A549 (cell line): ENCODE measurements around the gene SPRR2D. TPM values are rescaled to one million over a fixed set of nuclear protein-coding genes. Genes with fewer than 3 reads are reported as not detected.
"Not testable (repeated sequence)": the region's sequence is repeated elsewhere in the genome, so short reads cannot be mapped to it uniquely, and the experiment has no call there.

Source experiments
- ATAC-seq, 2 experiments: fragments of 200-7000 bp in 1 of 2; fragments of >200 bp in 1 of 2; cut with Nextera tagmentation in 1 of 2; cut with Tn5 transposase in 1 of 2; 3 replicates each; pipeline versions ENCODE4 v1.8.0 to v1.9.1; 2018 to 2020; ENCODE audit warnings: mild to moderate bottlenecking in 1 of 2, moderate library complexity in 1 of 2
- CTCF ChIA-PET: fragments of 300-600 bp; sonication (Branson Sonifier 250); formaldehyde crosslinking; extraction: SDS; loops from one replicate; lab custom pipeline; 2021; ENCODE audit warnings: antibody characterized with exemption, inconsistent platforms; lab: Yijun Ruan, JAX
- POLR2A ChIA-PET: fragments of 350-600 bp; formaldehyde crosslinking; extraction: SDS; loops from one replicate; lab custom pipeline; 2021; ENCODE audit warnings: antibody characterized with exemption, inconsistent platforms; lab: Yijun Ruan, JAX
- DNase-seq, 2 experiments: peaks; one replicate each; pipeline versions ENCODE4 v3.0.0 to v3.0.0-alpha.2; 2011 to 2016; ENCODE audit warnings: low read depth in 1 of 2, low spot score in 1 of 2
- FAIRE-seq: peaks from 2 replicates; lab custom pipeline; 2011; peaks lifted over from hg19 to GRCh38; lab: Jason Lieb, UNC
- H3K27ac ChIP-seq, 2 experiments: fragments of >200 bp; sonication (Bioruptor Twin); formaldehyde crosslinking; 3 replicates each; pipeline ENCODE4 v1.5.1; 2016 to 2017
- H3K4me1 ChIP-seq: fragments of >200 bp; sonication (Bioruptor Twin); formaldehyde crosslinking; 3 replicates; pipeline ENCODE4 v1.6.1; 2016
- H3K4me2 ChIP-seq: fragments of >200 bp; sonication (Bioruptor Twin); formaldehyde crosslinking; 3 replicates; pipeline ENCODE4 v1.6.1; 2016
- H3K4me3 ChIP-seq: fragments of >200 bp; sonication (Bioruptor Twin); formaldehyde crosslinking; 3 replicates; pipeline ENCODE4 v1.5.1; 2016
- H3K9me3 ChIP-seq: fragments of >200 bp; sonication (Bioruptor Twin); formaldehyde crosslinking; 3 replicates; pipeline ENCODE4 v1.6.1; 2016
- BHLHE40 ChIP-seq: IDR thresholded peaks from 2 replicates; pipeline ENCODE4 v1.6.1; 2012; ENCODE audit warnings: low read depth, low read length, inconsistent platforms
- CBX8 ChIP-seq: fragments of 200-600 bp; sonication (generic); IDR thresholded peaks from 2 replicates; pipeline ENCODE4 v1.6.1; 2016
- CEBPB ChIP-seq, 2 experiments: fragments of >200 bp in 1 of 2; sonication (Bioruptor Twin) in 1 of 2; formaldehyde crosslinking in 1 of 2; IDR thresholded peaks; 2 replicates each; pipeline ENCODE4 v1.6.1; 2012 to 2016
- CHD2 ChIP-seq: fragments of 150-350 bp; IDR thresholded peaks from 2 replicates; pipeline ENCODE4 v1.6.1; 2014; ENCODE audit warnings: low read length; ENCODE audit not compliant: partially characterized antibody
- EHMT2 ChIP-seq: fragments of 200-600 bp; sonication (generic); IDR thresholded peaks from 2 replicates; pipeline ENCODE4 v1.6.1; 2016; ENCODE audit warnings: antibody characterized with exemption, low read depth, mild to moderate bottlenecking, moderate library complexity
- EP300 ChIP-seq, 2 experiments: fragments of >200 bp; sonication (Bioruptor Twin); formaldehyde crosslinking; IDR thresholded peaks; 2 replicates in 1 of 2; 3 replicates in 1 of 2; pipeline ENCODE4 v1.6.1; 2016 to 2017
- FOSB ChIP-seq: fragments of 250-450 bp; sonication (Bioruptor Pico); IDR thresholded peaks from 2 replicates; pipeline ENCODE4 v1.5.0; 2020; ENCODE audit warnings: mild to moderate bottlenecking, moderate library complexity
- FOXS1 ChIP-seq: fragments of 250-450 bp; sonication (Bioruptor Pico); IDR thresholded peaks from 2 replicates; pipeline ENCODE4 v1.5.0; 2020; ENCODE audit warnings: mild to moderate bottlenecking, moderate library complexity
- HDAC2 ChIP-seq: fragments of 200-600 bp; sonication (generic); IDR thresholded peaks from 2 replicates; pipeline ENCODE4 v1.6.1; 2016
- KDM5A ChIP-seq: fragments of 200-600 bp; sonication (generic); IDR thresholded peaks from 2 replicates; pipeline ENCODE4 v1.6.1; 2016; ENCODE audit warnings: antibody characterized with exemption, mild to moderate bottlenecking
- MAZ ChIP-seq: fragments of 150-350 bp; IDR thresholded peaks from 2 replicates; pipeline ENCODE4 v1.6.1; 2014; ENCODE audit warnings: antibody characterized with exemption, low read depth, low read length, borderline replicate concordance
- NFE2L2 ChIP-seq: fragments of 150-350 bp; conservative IDR thresholded peaks from 2 replicates; pipeline ENCODE4 v1.6.1; 2014; ENCODE audit warnings: low read length
- NPAS2 ChIP-seq: fragments of 250-450 bp; sonication (Bioruptor Pico); IDR thresholded peaks from 2 replicates; pipeline ENCODE4 v1.8.0; 2022; ENCODE audit warnings: mild to moderate bottlenecking, moderate library complexity, borderline replicate concordance
- NR3C1 ChIP-seq: fragments of >200 bp; sonication (Bioruptor Twin); formaldehyde crosslinking; IDR thresholded peaks from 3 replicates; pipeline ENCODE4 v1.6.1; 2017
- RAD21 ChIP-seq, 2 experiments: fragments of >200 bp in 1 of 2; sonication (Bioruptor Twin) in 1 of 2; formaldehyde crosslinking in 1 of 2; IDR thresholded peaks in 1 of 2; conservative IDR thresholded peaks in 1 of 2; 2 replicates in 1 of 2; 3 replicates in 1 of 2; pipeline ENCODE4 v1.6.1; 2012 to 2018; ENCODE audit warnings: inconsistent platforms in 1 of 2
- RFX5 ChIP-seq: fragments of 450-650 bp; IDR thresholded peaks from 2 replicates; pipeline ENCODE4 v1.7.1; 2014; ENCODE audit warnings: antibody characterized with exemption, mild to moderate bottlenecking, moderate library complexity
- RNF2 ChIP-seq: fragments of 200-600 bp; sonication (generic); IDR thresholded peaks from 2 replicates; pipeline ENCODE4 v1.6.1; 2016; ENCODE audit warnings: low read depth, mild to moderate bottlenecking, antibody characterized with exemption, moderate library complexity, borderline replicate concordance
- TFCP2L1 ChIP-seq: fragments of 250-450 bp; sonication (Bioruptor Pico); IDR thresholded peaks from 2 replicates; pipeline ENCODE4 v1.5.0; 2021; ENCODE audit warnings: mild to moderate bottlenecking
- TP53 ChIP-seq: fragments of 250-450 bp; sonication (Bioruptor Pico); IDR thresholded peaks from 2 replicates; pipeline ENCODE4 v1.5.0; 2021; ENCODE audit warnings: mild to moderate bottlenecking, moderate library complexity
- ZC3H11A ChIP-seq: fragments of 450-650 bp; IDR thresholded peaks from 2 replicates; pipeline ENCODE4 v1.6.1; 2014; ENCODE audit warnings: antibody characterized with exemption, mild to moderate bottlenecking
- ZFP36 ChIP-seq: fragments of 450-650 bp; IDR thresholded peaks from 2 replicates; pipeline ENCODE4 v1.6.1; 2014; ENCODE audit warnings: borderline replicate concordance; ENCODE audit not compliant: partially characterized antibody
- ZSCAN20 ChIP-seq: fragments of 250-450 bp; sonication (Bioruptor Pico); IDR thresholded peaks from 2 replicates; pipeline ENCODE4 v1.8.0; 2022; ENCODE audit warnings: mild to moderate bottlenecking, moderate library complexity
- WGBS: methylation state at CpG from one replicate; pipeline ENCODE4 v1.1.6; 2017; ENCODE audit errors: missing lambda C conversion rate; 5-methylcytosine and 5-hydroxymethylcytosine counted together
- polyA plus RNA-seq, 4 experiments: library from polyadenylated mRNA; depleted of rRNA in 3 of 4; stranded (reverse); fragments of >200 nt; fragmentation: RNase III in 1 of 4; extraction: RNeasy Plus Mini Kit Qiagen cat#74134 plus additional on column Dnase treatment in 1 of 4; gene quantifications; 2 replicates in 3 of 4; 3 replicates in 1 of 4; pipeline ENCODE4 v1.2.3, GENCODE V29; 2011 to 2017
- TF ChIP-seq, protein P1 (sequence below): fragments of 250-450 bp; sonication (Bioruptor Pico); IDR thresholded peaks from 2 replicates; pipeline ENCODE4 v1.5.0; 2020; ENCODE audit warnings: low read depth, mild to moderate bottlenecking, moderate library complexity
- TF ChIP-seq, protein P2 (sequence below): fragments of 250-450 bp; sonication (Bioruptor Pico); IDR thresholded peaks from 2 replicates; pipeline ENCODE4 v1.5.0; 2021; ENCODE audit warnings: mild to moderate bottlenecking, moderate library complexity, borderline replicate concordance
- TF ChIP-seq, protein P3 (sequence below): fragments of 150-350 bp; IDR thresholded peaks from 2 replicates; pipeline ENCODE4 v1.6.1; 2014; ENCODE audit warnings: low read depth, mild to moderate bottlenecking, low read length
- TF ChIP-seq, protein P4 (sequence below): fragments of 200-600 bp; sonication (generic); IDR thresholded peaks from 2 replicates; pipeline ENCODE4 v1.6.1; 2016; ENCODE audit warnings: antibody characterized with exemption, mild to moderate bottlenecking, moderate library complexity

Gene SPRR2D
- polyA plus RNA-seq, 2 of the 4 experiments (the other 2 are of a cell fraction), result not detected

DNA sequence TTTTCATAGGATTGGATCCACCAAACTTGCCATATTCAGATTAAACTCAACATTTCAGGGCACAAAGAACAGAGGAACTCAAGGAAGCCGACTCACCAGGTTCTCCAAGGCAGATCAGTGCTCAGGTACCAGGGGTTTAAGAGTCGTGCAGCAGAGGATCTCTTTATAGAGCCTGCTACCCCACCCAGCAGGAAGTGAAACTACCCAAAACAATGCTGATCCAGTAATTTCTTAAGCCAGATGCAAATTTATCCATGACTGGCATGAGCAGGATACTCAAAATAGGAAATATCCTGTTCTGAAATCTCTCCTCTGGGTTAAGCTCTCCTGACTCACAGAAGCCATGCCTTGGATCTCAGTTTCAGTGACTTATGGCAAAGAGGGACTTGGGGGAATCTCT is 16.5 kb upstream of the SPRR2D start, which contains the start of gene SPRR2A:
TSS of gene SPRR2A (minus strand) at position 138 of the 400 bp plus-strand sequence. CDS start 777 bp downstream, outside the sequence.
- ChIA-PET POLR2A (no interaction called here), CTCF (interaction anchor here (1.2 to 1.3 kb wide), 3 partner anchors 9 to 26 kb away, joined by 3 read pairs; no protein-coding TSS in a partner anchor)
- FAIRE-seq (peak; percentile 82), DNase-seq (no peak), ATAC-seq (no peak)
- no peak within 1 kb of the TSS for H3K27ac ChIP-seq
- TF ChIP-seq ZFP36 (no peak), NFE2L2 (no peak), CBX8 (no peak), TP53 (CRISPR knock-in tag) (no peak), HDAC2 (no peak), RAD21 (conservative IDR thresholded peaks at IDR 0.05 in 1 of 2, IDR thresholded peaks at IDR 0.05 in 1 of 2) (no peak), EP300 (IDR thresholded peaks at IDR 0.05) (no peak), TFCP2L1 (CRISPR knock-in tag) (no peak), KDM5A (no peak), MAZ (no peak), RFX5 (no peak), RNF2 (no peak), EHMT2 (no peak), CHD2 (no peak)
- TF ChIP-seq, protein P1, sequence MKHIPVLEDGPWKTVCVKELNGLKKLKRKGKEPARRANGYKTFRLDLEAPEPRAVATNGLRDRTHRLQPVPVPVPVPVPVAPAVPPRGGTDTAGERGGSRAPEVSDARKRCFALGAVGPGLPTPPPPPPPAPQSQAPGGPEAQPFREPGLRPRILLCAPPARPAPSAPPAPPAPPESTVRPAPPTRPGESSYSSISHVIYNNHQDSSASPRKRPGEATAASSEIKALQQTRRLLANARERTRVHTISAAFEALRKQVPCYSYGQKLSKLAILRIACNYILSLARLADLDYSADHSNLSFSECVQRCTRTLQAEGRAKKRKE (CRISPR knock-in tag), result no peak
- TF ChIP-seq, protein P2, sequence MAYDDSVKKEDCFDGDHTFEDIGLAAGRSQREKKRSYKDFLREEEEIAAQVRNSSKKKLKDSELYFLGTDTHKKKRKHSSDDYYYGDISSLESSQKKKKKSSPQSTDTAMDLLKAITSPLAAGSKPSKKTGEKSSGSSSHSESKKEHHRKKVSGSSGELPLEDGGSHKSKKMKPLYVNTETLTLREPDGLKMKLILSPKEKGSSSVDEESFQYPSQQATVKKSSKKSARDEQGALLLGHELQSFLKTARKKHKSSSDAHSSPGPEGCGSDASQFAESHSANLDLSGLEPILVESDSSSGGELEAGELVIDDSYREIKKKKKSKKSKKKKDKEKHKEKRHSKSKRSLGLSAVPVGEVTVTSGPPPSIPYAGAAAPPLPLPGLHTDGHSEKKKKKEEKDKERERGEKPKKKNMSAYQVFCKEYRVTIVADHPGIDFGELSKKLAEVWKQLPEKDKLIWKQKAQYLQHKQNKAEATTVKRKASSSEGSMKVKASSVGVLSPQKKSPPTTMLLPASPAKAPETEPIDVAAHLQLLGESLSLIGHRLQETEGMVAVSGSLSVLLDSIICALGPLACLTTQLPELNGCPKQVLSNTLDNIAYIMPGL (CRISPR knock-in tag), result no peak
- TF ChIP-seq, protein P3, sequence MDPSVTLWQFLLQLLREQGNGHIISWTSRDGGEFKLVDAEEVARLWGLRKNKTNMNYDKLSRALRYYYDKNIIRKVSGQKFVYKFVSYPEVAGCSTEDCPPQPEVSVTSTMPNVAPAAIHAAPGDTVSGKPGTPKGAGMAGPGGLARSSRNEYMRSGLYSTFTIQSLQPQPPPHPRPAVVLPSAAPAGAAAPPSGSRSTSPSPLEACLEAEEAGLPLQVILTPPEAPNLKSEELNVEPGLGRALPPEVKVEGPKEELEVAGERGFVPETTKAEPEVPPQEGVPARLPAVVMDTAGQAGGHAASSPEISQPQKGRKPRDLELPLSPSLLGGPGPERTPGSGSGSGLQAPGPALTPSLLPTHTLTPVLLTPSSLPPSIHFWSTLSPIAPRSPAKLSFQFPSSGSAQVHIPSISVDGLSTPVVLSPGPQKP, result no peak
- H3K4me2 ChIP-seq, result no peak within 1 kb of the TSS
- H3K4me1 ChIP-seq, result no peaks in the 10 kb centered on the region
- no peaks in the 10 kb centered on the region for H3K9me3 ChIP-seq
- H3K4me3 ChIP-seq, result no peak within 1 kb of the TSS
- 2% methylated on average over 2 of the region's 2 CpGs for WGBS

DNA sequence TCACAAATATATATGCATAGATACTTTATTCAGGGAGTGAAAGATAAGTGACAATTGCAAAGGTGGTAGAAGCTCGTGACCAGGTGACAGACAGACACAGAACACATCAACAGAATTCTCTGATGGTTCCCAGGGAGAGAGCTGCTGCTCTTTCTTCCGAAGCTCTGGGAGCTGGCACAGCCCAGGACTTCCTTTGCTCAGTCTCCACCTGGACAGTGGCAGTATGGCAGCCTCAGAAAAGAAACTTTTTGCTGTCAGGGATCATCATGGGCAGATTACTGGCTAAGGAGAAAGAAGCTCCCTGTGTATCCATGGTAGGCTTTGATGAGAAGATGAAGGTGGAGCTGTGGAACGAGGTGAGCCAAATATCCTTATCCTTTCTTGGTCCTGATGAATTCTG is 15.2 kb upstream of the SPRR2D start:
- H3K4me2 ChIP-seq, H3K4me3 ChIP-seq, CTCF ChIA-PET, DNase-seq, H3K4me1 ChIP-seq, H3K27ac ChIP-seq, FAIRE-seq, H3K9me3 ChIP-seq, POLR2A ChIA-PET: not testable (repeated sequence)
- 0% methylated on average over 3 of the region's 3 CpGs for WGBS
- ATAC-seq, result peak; percentile 45 to 54; a peak in 3 of 6 replicates

DNA sequence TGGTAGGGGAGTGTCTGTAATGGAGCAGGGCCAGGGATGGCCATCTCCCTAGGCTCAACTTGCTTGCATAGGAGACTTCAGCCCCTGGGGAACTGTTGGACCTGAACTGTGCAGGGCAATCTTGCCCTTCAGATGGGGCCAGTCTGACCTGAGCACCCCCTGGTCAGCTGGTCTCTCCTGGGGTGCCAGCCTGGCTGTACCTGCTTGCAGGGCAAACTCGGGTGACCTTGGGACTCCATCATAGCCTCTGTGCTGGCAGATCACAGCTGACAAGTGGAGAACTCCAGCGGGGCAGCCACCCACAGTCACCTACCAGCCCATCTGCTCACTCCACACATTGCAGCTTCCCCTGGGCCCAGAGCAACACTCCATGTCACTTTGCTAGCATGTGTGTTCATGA is 8.3 kb upstream of the SPRR2D start:
- DNase-seq, result no peak
- Histone ChIP-seq H3K4me3 (no peak overlapping the region), H3K27ac (no peak overlapping the region), H3K4me1 (no peaks in the 10 kb centered on the region), H3K9me3 (no peaks in the 10 kb centered on the region), H3K4me2 (no peak overlapping the region)
- WGBS, result 4% methylated on average over 2 of the region's 2 CpGs
- CTCF ChIA-PET, result no interaction called here
- peak in 1 of 2 experiments; percentile 47; a peak in 1 of 6 replicates for ATAC-seq
- FAIRE-seq, result no peak
- POLR2A ChIA-PET, result no interaction called here
- TF ChIP-seq ZSCAN20 (CRISPR knock-in tag) (no peak), NPAS2 (no peak), TFCP2L1 (CRISPR knock-in tag) (no peak), BHLHE40 (no peak), MAZ (no peak), CEBPB (IDR thresholded peaks at IDR 0.05) (no peak), FOXS1 (CRISPR knock-in tag) (no peak), FOSB (CRISPR knock-in tag) (no peak), CHD2 (no peak), NR3C1 (no peak), HDAC2 (no peak), RAD21 (conservative IDR thresholded peaks at IDR 0.05 in 1 of 2, IDR thresholded peaks at IDR 0.05 in 1 of 2) (no peak), ZC3H11A (no peak)
- TF ChIP-seq, protein P1 (CRISPR knock-in tag), result no peak
- TF ChIP-seq, protein P4, sequence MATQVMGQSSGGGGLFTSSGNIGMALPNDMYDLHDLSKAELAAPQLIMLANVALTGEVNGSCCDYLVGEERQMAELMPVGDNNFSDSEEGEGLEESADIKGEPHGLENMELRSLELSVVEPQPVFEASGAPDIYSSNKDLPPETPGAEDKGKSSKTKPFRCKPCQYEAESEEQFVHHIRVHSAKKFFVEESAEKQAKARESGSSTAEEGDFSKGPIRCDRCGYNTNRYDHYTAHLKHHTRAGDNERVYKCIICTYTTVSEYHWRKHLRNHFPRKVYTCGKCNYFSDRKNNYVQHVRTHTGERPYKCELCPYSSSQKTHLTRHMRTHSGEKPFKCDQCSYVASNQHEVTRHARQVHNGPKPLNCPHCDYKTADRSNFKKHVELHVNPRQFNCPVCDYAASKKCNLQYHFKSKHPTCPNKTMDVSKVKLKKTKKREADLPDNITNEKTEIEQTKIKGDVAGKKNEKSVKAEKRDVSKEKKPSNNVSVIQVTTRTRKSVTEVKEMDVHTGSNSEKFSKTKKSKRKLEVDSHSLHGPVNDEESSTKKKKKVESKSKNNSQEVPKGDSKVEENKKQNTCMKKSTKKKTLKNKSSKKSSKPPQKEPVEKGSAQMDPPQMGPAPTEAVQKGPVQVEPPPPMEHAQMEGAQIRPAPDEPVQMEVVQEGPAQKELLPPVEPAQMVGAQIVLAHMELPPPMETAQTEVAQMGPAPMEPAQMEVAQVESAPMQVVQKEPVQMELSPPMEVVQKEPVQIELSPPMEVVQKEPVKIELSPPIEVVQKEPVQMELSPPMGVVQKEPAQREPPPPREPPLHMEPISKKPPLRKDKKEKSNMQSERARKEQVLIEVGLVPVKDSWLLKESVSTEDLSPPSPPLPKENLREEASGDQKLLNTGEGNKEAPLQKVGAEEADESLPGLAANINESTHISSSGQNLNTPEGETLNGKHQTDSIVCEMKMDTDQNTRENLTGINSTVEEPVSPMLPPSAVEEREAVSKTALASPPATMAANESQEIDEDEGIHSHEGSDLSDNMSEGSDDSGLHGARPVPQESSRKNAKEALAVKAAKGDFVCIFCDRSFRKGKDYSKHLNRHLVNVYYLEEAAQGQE, result no peak
